HEK293T (cell line): ENCODE data around the gene NOCT.
"Not testable (repeated sequence)": the region's sequence is repeated elsewhere in the genome, so short reads cannot be mapped to it uniquely, and the experiment has no call there.

Source experiments
- CTCF ChIA-PET: fragments of 350-600 bp; formaldehyde crosslinking; extraction: SDS; loops from one replicate; lab custom pipeline; 2021; ENCODE audit warnings: antibody characterized with exemption, inconsistent platforms; lab: Yijun Ruan, JAX
- POLR2A ChIA-PET: fragments of 350-600 bp; formaldehyde crosslinking; extraction: SDS; loops from one replicate; lab custom pipeline; 2020; ENCODE audit warnings: antibody characterized with exemption, inconsistent platforms; lab: Yijun Ruan, JAX
- DNase-seq: peaks from one replicate; pipeline ENCODE4 v3.0.0; 2012; ENCODE audit warnings: mixed read lengths; ENCODE audit errors: extremely low spot score
- ARNT ChIP-seq: fragments of 450-650 bp; IDR thresholded peaks from 2 replicates; pipeline ENCODE4 v1.6.1; 2017; ENCODE audit warnings: mild to moderate bottlenecking
- BHLHE40 ChIP-seq: fragments of 450-650 bp; IDR thresholded peaks from 2 replicates; pipeline ENCODE4 v1.6.1; 2016; ENCODE audit warnings: mild to moderate bottlenecking, moderate library complexity, borderline replicate concordance
- CTBP1 ChIP-seq: fragments of 450-650 bp; IDR thresholded peaks from 2 replicates; pipeline ENCODE4 v1.6.1; 2016; ENCODE audit warnings: borderline replicate concordance
- ELF4 ChIP-seq: fragments of 450-650 bp; IDR thresholded peaks from 2 replicates; pipeline ENCODE4 v1.6.1; 2017; ENCODE audit warnings: antibody characterized with exemption
- FOXA1 ChIP-seq: fragments of 450-650 bp; IDR thresholded peaks from 2 replicates; pipeline ENCODE4 v1.6.1; 2016; ENCODE audit warnings: mild to moderate bottlenecking
- FOXK2 ChIP-seq: fragments of 450-650 bp; IDR thresholded peaks from 2 replicates; pipeline ENCODE4 v1.6.1; 2016; ENCODE audit warnings: mild to moderate bottlenecking
- FOXM1 ChIP-seq: fragments of 450-650 bp; IDR thresholded peaks from 2 replicates; pipeline ENCODE4 v1.6.1; 2017; ENCODE audit warnings: mild to moderate bottlenecking, borderline replicate concordance
- HDGF ChIP-seq: fragments of 450-650 bp; IDR thresholded peaks from 2 replicates; pipeline ENCODE4 v1.6.1; 2017; ENCODE audit warnings: antibody characterized with exemption, borderline replicate concordance
- L3MBTL2 ChIP-seq: fragments of 450-650 bp; conservative IDR thresholded peaks from 2 replicates; pipeline ENCODE4 v1.6.1; 2016; ENCODE audit warnings: mild to moderate bottlenecking
- LEF1 ChIP-seq: fragments of 450-650 bp; IDR thresholded peaks from 2 replicates; pipeline ENCODE4 v1.6.1; 2017; ENCODE audit warnings: mild to moderate bottlenecking, borderline replicate concordance
- NFRKB ChIP-seq: fragments of 450-650 bp; IDR thresholded peaks from 2 replicates; pipeline ENCODE4 v1.6.1; 2016; ENCODE audit warnings: mild to moderate bottlenecking, moderate library complexity
- SP1 ChIP-seq: fragments of 450-650 bp; IDR thresholded peaks from 2 replicates; pipeline ENCODE4 v1.6.1; 2017
- SUZ12 ChIP-seq: fragments of 450-650 bp; IDR thresholded peaks from 2 replicates; pipeline ENCODE4 v1.6.1; 2016; ENCODE audit warnings: mild to moderate bottlenecking
- TARDBP ChIP-seq: fragments of 450-650 bp; IDR thresholded peaks from 2 replicates; pipeline ENCODE4 v1.6.1; 2016
- ZNF384 ChIP-seq: fragments of 450-650 bp; IDR thresholded peaks from 2 replicates; pipeline ENCODE4 v1.6.1; 2016
- TF ChIP-seq, protein P1 (sequence below): fragments of 450-650 bp; IDR thresholded peaks from 2 replicates; pipeline ENCODE4 v1.6.1; 2016

Gene NOCT

DNA sequence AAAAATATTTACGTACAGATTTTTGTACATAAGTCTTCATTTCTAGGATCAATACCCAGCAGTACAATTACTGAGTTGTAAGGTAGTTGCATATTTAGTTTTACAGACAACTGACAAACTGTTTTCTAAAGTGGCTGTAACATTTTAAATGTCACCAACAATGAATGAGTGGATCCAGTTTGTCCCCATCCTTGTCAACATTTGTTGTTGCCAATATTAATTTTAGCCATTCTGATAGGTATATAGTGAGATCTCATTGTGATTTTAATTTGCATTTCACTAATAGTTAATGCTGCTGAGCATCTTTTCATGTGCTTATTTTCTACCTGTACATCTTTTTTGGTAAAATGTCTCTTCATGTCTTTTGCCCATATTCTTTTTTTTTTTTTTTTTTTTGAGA lies 30.9 kb upstream of the NOCT start:
- ChIA-PET POLR2A (no interaction called here), CTCF (no interaction called here)
- TF ChIP-seq NFRKB (no peak), BHLHE40 (no peak), ARNT (no peak), ZNF384 (no peak), HDGF (no peak), ELF4 (no peak)
- no peak for DNase-seq

DNA sequence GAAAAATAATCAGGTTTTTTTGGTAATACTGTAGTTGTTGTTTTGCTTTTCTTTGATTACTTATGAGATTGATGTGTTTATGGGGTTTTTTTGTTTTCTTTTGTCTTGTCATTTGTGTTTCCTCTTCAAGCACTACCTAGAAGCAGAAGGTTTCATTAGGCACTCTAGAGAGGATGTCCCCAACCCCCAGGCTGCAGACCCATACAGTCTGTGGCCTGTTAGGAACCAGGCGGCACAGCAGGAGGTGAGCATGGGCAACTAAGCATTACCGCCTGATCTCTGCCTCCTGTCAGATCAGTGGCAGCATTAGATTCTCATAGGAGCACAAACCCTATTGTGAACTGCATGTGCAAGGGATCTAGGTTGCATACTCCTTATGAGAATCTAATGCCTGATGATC lies 22.9 kb upstream of the NOCT start:
- CTCF ChIA-PET: no interaction called here
- TF ChIP-seq L3MBTL2 (no peak), CTBP1 (no peak), FOXK2 (no peak), TARDBP (no peak), FOXM1 (no peak), LEF1 (no peak), BHLHE40 (no peak), NFRKB (no peak), SP1 (no peak), ZNF384 (no peak), FOXA1 (no peak), ELF4 (no peak), HDGF (no peak), ARNT (no peak), SUZ12 (no peak)
- TF ChIP-seq, protein P1, sequence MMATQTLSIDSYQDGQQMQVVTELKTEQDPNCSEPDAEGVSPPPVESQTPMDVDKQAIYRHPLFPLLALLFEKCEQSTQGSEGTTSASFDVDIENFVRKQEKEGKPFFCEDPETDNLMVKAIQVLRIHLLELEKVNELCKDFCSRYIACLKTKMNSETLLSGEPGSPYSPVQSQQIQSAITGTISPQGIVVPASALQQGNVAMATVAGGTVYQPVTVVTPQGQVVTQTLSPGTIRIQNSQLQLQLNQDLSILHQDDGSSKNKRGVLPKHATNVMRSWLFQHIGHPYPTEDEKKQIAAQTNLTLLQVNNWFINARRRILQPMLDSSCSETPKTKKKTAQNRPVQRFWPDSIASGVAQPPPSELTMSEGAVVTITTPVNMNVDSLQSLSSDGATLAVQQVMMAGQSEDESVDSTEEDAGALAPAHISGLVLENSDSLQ: no peak
- no peak for DNase-seq
- POLR2A ChIA-PET: no interaction called here

DNA sequence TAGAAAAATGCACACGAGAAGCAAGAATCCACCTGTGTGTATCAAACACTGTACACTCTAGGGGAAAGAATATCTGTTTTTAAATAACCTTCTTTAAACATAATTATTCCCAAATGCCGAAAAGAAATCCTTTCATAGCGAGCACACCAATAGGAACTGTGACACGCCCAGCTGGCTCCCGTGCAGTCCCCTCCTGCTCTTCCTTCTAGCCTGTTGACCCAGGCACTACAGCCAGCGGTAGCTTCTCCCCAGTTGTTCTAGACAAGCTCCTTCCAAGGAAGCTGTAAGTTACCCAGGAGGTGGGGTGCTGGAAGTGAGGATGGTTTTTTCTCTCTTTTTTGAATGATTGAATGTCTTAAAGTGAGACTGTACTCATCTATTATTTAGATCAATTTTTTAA lies 19.5 kb upstream of the NOCT start:
- DNase-seq: no peak
- POLR2A ChIA-PET: interaction anchor here (1.1 kb wide), 1 partner anchor 19 kb away, joined by 4 read pairs; the partner anchor contains the start of gene NOCT
- CTCF ChIA-PET: interaction anchor here (0.6 kb wide), 1 partner anchor 14 kb away, joined by 4 read pairs; no protein-coding TSS in a partner anchor
- TF ChIP-seq TARDBP (no peak), LEF1 (no peak), ARNT (no peak), FOXM1 (no peak), ZNF384 (no peak), BHLHE40 (no peak), SP1 (no peak), FOXA1 (no peak), NFRKB (no peak), CTBP1 (no peak), ELF4 (no peak), SUZ12 (no peak), FOXK2 (no peak), L3MBTL2 (no peak), HDGF (no peak)
- TF ChIP-seq, protein P1: no peak

DNA sequence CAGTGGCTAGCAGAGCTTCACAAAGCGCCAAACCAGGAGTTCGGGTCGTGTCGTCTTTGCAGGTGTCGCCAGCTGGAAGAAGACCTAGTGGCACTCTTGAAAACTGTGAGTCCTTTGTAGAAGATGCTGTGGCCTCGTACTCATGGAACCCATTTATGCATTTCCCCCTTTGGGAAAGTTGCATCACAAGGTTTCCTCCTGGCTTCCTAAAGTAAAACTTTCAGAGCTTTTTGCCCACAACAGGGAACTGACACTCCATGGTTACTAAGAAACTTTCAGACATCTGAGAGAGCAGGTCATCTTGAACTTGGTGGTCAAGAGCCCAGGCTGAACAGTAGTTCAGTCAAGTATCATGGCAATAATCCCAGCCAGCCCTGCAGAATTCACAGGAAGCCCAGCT lies 15.9 kb upstream of the NOCT start:
- CTCF ChIA-PET: interaction anchor here (1.0 kb wide), 1 partner anchor 16 kb away, joined by 3 read pairs; the partner anchor contains the start of gene NOCT
- POLR2A ChIA-PET: interaction anchor here (1.0 kb wide), 1 partner anchor 16 kb away, joined by 3 read pairs; the partner anchor contains the start of gene NOCT
- no peak for DNase-seq
- no peak for TF ChIP-seq LEF1
- TF ChIP-seq FOXK2: no peak
- no peak for TF ChIP-seq FOXM1
- TF ChIP-seq CTBP1: no peak
- TF ChIP-seq ELF4: no peak
- TF ChIP-seq SUZ12: no peak
- TF ChIP-seq L3MBTL2: no peak
- no peak for TF ChIP-seq BHLHE40

DNA sequence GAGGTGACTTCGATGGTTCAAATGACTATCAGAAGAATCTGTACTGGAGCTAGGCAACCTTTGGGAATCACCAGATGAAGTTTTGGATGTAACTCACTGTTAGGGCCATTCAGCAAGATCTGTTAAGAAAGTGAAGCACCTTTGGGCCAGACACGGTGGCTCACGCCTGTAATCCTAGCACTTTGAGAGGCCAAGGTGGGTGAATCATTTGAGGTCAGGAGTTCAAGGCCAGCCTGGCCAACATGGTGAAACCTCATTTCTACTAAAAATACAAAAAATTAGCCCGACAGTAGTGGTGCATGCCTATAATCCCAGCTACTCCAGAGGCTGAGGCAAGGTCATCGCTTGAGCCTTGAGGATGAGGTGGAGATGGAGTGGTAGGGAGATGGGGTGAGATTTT lies 15.4 kb upstream of the NOCT start:
- ChIA-PET CTCF (interaction anchor here (1.0 kb wide), 1 partner anchor 15 kb away, joined by 3 read pairs; the partner anchor contains the start of gene NOCT), POLR2A (interaction anchor here (1.0 kb wide), 1 partner anchor 15 kb away, joined by 3 read pairs; the partner anchor contains the start of gene NOCT)
- DNase-seq: not testable (repeated sequence)

DNA sequence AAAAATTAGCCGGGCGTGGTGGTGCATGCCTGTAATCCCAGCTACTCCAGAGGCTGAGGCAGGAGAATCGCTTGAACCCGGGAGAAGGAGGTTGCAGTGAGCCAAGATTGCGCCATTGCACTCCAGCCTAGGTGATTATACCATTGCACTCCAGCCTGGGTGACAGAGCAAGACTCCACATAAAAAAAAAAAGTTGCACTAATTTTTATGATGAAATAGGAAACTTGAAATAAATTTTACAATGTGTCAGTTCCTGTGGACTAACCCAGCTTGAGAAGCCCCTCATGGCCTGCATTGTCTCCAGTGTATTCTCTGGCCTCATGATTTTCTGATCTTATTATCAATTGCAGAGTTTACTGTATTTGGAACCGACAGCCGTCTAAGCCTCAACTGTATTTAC lies 14.2 kb upstream of the NOCT start:
- CTCF ChIA-PET: interaction anchor here (0.6 to 0.7 kb wide), 2 partner anchors 10 to 132 kb away, joined by 6 to 11 read pairs; no protein-coding TSS in a partner anchor
- POLR2A ChIA-PET, DNase-seq: not testable (repeated sequence)

DNA sequence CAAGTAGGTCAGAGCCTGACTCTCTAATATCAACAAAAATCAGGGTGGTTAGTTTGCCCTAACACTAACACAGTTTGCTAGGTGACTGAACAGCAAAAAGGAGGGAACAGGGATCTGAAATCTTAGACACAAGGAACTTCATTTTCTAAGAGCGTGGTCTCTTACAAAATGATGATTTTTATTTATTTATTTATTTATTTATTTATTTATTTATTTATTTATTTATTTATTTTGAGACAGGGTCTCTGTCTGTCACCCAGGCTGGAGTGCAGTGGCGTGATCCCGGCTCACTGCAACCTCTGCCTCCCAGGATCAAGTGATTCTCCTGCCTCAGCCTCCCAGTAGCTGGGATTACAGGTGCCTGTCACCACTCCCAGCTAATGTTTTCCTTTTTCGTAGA lies 11.9 kb upstream of the NOCT start:
- DNase-seq: not testable (repeated sequence)
- ChIA-PET POLR2A (interaction anchor here (3.4 kb wide), 1 partner anchor 11 kb away, joined by 15 read pairs; the partner anchor contains the start of gene NOCT), CTCF (interaction anchor here (1.5 kb wide), 1 partner anchor 27 kb away, joined by 3 read pairs; no protein-coding TSS in a partner anchor)
